Activated naive CD8-positive, alpha-beta T cell (primary cell): ENCODE results near the gene GPR156.
"Not testable (repeated sequence)": the region's sequence is repeated elsewhere in the genome, so short reads cannot be mapped to it uniquely, and the experiment has no call there.

Source experiments
- H3K27ac Mint-ChIP-seq: one replicate; pipeline ENCODE4 v1.8.0; 2021; ENCODE audit warnings: mixed read lengths
- H3K27me3 Mint-ChIP-seq: one replicate; pipeline ENCODE4 v1.8.0; 2021; ENCODE audit warnings: mixed read lengths
- H3K36me3 Mint-ChIP-seq: one replicate; pipeline ENCODE4 v1.8.0; 2021; ENCODE audit warnings: mixed read lengths
- H3K4me1 Mint-ChIP-seq: one replicate; pipeline ENCODE4 v1.8.0; 2021; ENCODE audit warnings: low read depth, mixed read lengths
- H3K4me3 Mint-ChIP-seq: one replicate; pipeline ENCODE4 v1.8.0; 2021; ENCODE audit warnings: mild to moderate bottlenecking, mixed read lengths
- H3K9me3 Mint-ChIP-seq: one replicate; pipeline ENCODE4 v1.8.0; 2021; ENCODE audit warnings: low read depth, mixed read lengths

GPR156 gene

GRCh38 chr3:120168038-120168437 is 117.0 kb downstream of the GPR156 start:
- Mint-ChIP-seq H3K4me3 (no peak overlapping the region), H3K27ac (no peak overlapping the region), H3K4me1 (no peaks in the 10 kb centered on the region), H3K27me3 (no peaks in the 10 kb centered on the region), H3K36me3 (no peaks in the 10 kb centered on the region), H3K9me3 (no peaks in the 10 kb centered on the region)

- Mint-ChIP-seq H3K4me3 (no peak overlapping the region), H3K4me1 (no peaks in the 10 kb centered on the region), H3K27ac (no peak overlapping the region), H3K27me3 (no peaks in the 10 kb centered on the region), H3K36me3 (no peaks in the 10 kb centered on the region), H3K9me3 (no peaks in the 10 kb centered on the region)
Observed at GRCh38 chr3:120167488-120167887, 117.5 kb downstream of the GPR156 start.

GRCh38 chr3:120163816-120164215 is 121.2 kb downstream of the GPR156 start:
- no peaks in the 10 kb centered on the region for H3K36me3 Mint-ChIP-seq
- H3K27ac Mint-ChIP-seq: no peak overlapping the region
- H3K9me3 Mint-ChIP-seq: no peaks in the 10 kb centered on the region
- H3K4me1 Mint-ChIP-seq: no peaks in the 10 kb centered on the region
- no peaks in the 10 kb centered on the region for H3K27me3 Mint-ChIP-seq
- H3K4me3 Mint-ChIP-seq: no peak overlapping the region

DNA sequence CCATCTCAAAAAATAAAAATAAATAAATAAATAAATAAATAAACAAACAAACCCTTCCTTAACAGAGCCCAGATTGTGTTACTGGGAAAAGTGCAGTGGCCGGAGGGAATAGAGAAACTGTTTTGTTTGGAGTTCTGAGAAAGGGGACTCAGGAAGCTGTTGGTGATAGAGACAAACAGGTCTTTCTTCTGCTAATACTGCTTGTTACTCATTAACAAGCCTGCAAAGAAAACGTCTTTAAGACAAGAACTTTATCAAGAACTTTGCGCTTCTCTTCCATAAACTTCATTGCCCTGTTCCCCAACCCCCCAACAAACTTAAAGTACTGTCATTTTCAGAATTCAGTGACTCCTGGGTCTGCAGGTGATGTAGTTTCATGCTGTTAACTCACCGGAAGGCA is 122.0 kb downstream of the GPR156 start:
- no peaks in the 10 kb centered on the region for H3K9me3 Mint-ChIP-seq
- H3K4me3 Mint-ChIP-seq: no peak overlapping the region
- no peak overlapping the region for H3K27ac Mint-ChIP-seq
- no peaks in the 10 kb centered on the region for H3K36me3 Mint-ChIP-seq
- no peaks in the 10 kb centered on the region for H3K4me1 Mint-ChIP-seq
- H3K27me3 Mint-ChIP-seq: no peaks in the 10 kb centered on the region

DNA sequence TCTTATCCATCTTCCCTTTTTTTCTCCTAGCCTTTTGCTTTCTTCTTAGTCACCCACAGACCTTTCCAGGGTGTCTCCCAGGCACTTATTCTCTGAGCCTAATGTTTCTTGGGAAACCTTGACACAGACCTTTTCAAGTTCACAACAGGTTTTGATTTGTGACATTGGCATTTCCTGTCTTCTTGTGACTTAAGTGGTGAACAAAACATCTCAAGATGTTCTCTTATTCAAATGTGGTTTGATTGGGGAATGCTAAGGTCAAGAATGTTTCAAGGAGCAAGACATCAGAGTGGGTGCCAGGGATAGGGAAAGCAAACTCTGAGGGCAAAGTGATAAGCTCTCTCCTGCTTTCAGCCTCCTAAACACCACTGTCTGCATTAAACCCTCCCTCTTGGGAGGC is 122.6 kb downstream of the GPR156 start:
- H3K27ac Mint-ChIP-seq: no peak overlapping the region
- H3K4me3 Mint-ChIP-seq: no peak overlapping the region
- no peaks in the 10 kb centered on the region for H3K9me3 Mint-ChIP-seq
- no peaks in the 10 kb centered on the region for H3K27me3 Mint-ChIP-seq
- H3K36me3 Mint-ChIP-seq: no peaks in the 10 kb centered on the region
- H3K4me1 Mint-ChIP-seq: no peaks in the 10 kb centered on the region

DNA sequence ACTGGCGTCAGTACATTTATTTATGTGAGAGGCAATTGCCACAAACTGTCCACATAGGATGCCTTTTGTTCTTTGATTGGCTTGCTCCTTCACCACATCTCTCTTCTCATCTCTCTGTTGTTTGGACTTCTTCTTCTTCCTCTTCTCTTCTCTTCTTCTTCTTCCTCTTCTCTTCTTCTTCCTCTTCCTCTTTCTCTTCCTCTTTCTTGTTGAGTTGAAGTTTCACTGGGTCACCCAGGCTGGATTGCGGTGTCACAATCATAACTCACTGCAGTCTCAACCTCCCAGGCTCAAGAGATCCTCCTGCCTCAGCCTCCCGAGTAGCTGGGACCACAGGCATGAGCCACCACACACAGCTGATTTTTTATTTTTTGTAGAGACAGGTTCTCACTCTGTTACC is 123.1 kb downstream of the GPR156 start:
- Mint-ChIP-seq H3K27me3 (no peaks in the 10 kb centered on the region), H3K27ac (no peak overlapping the region), H3K9me3 (no peaks in the 10 kb centered on the region), H3K4me3 (no peak overlapping the region), H3K4me1 (no peaks in the 10 kb centered on the region), H3K36me3 (no peaks in the 10 kb centered on the region)

- no peak overlapping the region for H3K4me3 Mint-ChIP-seq
- H3K9me3 Mint-ChIP-seq: peaks cover 6% of the 10 kb centered on the region
- peaks cover 1% of the 10 kb centered on the region for H3K27me3 Mint-ChIP-seq
- H3K27ac Mint-ChIP-seq: no peak overlapping the region
- no peaks in the 10 kb centered on the region for H3K4me1 Mint-ChIP-seq
- H3K36me3 Mint-ChIP-seq: peaks cover 7% of the 10 kb centered on the region
Observed at GRCh38 chr3:120160050-120160449, 125.0 kb downstream of the GPR156 start.

- Mint-ChIP-seq H3K9me3 (peaks cover 6% of the 10 kb centered on the region), H3K4me3 (no peak overlapping the region), H3K27ac (no peak overlapping the region), H3K27me3 (peaks cover 1% of the 10 kb centered on the region), H3K4me1 (no peaks in the 10 kb centered on the region), H3K36me3 (peaks cover 9% of the 10 kb centered on the region)
Observed at GRCh38 chr3:120157681-120158080, 127.3 kb downstream of the GPR156 start.

DNA sequence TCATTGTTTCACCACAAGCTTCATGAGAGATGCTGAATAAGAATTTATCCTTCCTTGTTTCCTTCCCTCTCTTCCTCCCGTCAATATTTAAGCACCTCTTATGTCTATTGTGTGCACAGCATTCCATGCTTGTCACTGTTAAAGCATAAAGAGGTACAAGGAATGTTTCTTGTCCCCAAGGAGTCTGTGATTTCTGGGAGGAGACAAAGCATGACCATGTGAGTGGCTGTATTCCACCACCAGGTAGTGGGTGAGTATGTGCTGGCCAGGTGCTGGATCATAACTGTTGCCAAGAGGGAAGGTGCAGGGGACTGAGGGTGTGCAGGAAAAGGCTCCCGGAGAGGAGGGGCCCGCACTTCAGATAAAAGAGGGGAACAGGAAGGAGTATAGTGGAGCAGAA is 127.9 kb downstream of the GPR156 start:
- no peaks in the 10 kb centered on the region for H3K4me1 Mint-ChIP-seq
- no peak overlapping the region for H3K27ac Mint-ChIP-seq
- H3K9me3 Mint-ChIP-seq: peaks cover 6% of the 10 kb centered on the region
- H3K36me3 Mint-ChIP-seq: peaks cover 9% of the 10 kb centered on the region
- peaks cover 1% of the 10 kb centered on the region for H3K27me3 Mint-ChIP-seq
- no peak overlapping the region for H3K4me3 Mint-ChIP-seq

DNA sequence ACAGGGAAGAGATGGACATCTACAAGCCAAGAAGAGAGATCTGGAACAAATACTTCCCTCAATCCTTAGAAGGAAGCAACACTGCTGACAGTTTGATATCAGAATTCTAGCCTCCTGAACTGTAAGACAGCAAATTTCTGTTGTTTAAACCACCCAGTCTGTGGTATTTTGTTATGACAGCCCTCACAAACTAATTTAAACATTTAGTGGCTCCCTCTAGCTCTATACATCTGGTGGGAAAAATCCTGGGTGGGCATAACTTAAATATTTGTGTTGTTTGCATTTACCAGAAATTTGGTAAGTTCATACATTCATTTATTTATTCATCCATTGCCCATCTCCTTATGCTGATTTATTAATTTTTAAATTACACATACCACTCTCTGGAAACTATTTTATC is 128.3 kb downstream of the GPR156 start:
- H3K27ac Mint-ChIP-seq: no peak overlapping the region
- H3K36me3 Mint-ChIP-seq: peaks cover 9% of the 10 kb centered on the region
- no peaks in the 10 kb centered on the region for H3K4me1 Mint-ChIP-seq
- H3K9me3 Mint-ChIP-seq: peaks cover 6% of the 10 kb centered on the region
- H3K4me3 Mint-ChIP-seq: no peak overlapping the region
- peaks cover 1% of the 10 kb centered on the region for H3K27me3 Mint-ChIP-seq

GRCh38 chr3:120155694-120156093 is 129.3 kb downstream of the GPR156 start:
- not testable (repeated sequence) for H3K4me3 Mint-ChIP-seq, H3K27ac Mint-ChIP-seq, H3K36me3 Mint-ChIP-seq, H3K9me3 Mint-ChIP-seq, H3K27me3 Mint-ChIP-seq, H3K4me1 Mint-ChIP-seq

GRCh38 chr3:120155108-120155507 is 129.9 kb downstream of the GPR156 start:
- H3K4me3 Mint-ChIP-seq: no peak overlapping the region
- no peaks in the 10 kb centered on the region for H3K4me1 Mint-ChIP-seq
- no peak overlapping the region for H3K27ac Mint-ChIP-seq
- H3K27me3 Mint-ChIP-seq: peaks cover 1% of the 10 kb centered on the region
- peaks cover 9% of the 10 kb centered on the region for H3K36me3 Mint-ChIP-seq
- H3K9me3 Mint-ChIP-seq: peaks cover 6% of the 10 kb centered on the region

GRCh38 chr3:120153294-120153693 is 131.7 kb downstream of the GPR156 start:
- Mint-ChIP-seq H3K4me3 (no peak overlapping the region), H3K9me3 (peaks cover 6% of the 10 kb centered on the region), H3K4me1 (peaks cover 4% of the 10 kb centered on the region), H3K36me3 (peaks cover 9% of the 10 kb centered on the region), H3K27ac (no peak overlapping the region), H3K27me3 (peaks cover 1% of the 10 kb centered on the region)

- peaks cover 9% of the 10 kb centered on the region for H3K36me3 Mint-ChIP-seq
- peaks cover 15% of the 10 kb centered on the region for H3K4me1 Mint-ChIP-seq
- H3K27me3 Mint-ChIP-seq: peaks cover 1% of the 10 kb centered on the region
- peaks cover 6% of the 10 kb centered on the region for H3K9me3 Mint-ChIP-seq
- H3K27ac Mint-ChIP-seq: no peak overlapping the region
- H3K4me3 Mint-ChIP-seq: no peak overlapping the region
Observed at GRCh38 chr3:120151791-120152190, 133.2 kb downstream of the GPR156 start.

DNA sequence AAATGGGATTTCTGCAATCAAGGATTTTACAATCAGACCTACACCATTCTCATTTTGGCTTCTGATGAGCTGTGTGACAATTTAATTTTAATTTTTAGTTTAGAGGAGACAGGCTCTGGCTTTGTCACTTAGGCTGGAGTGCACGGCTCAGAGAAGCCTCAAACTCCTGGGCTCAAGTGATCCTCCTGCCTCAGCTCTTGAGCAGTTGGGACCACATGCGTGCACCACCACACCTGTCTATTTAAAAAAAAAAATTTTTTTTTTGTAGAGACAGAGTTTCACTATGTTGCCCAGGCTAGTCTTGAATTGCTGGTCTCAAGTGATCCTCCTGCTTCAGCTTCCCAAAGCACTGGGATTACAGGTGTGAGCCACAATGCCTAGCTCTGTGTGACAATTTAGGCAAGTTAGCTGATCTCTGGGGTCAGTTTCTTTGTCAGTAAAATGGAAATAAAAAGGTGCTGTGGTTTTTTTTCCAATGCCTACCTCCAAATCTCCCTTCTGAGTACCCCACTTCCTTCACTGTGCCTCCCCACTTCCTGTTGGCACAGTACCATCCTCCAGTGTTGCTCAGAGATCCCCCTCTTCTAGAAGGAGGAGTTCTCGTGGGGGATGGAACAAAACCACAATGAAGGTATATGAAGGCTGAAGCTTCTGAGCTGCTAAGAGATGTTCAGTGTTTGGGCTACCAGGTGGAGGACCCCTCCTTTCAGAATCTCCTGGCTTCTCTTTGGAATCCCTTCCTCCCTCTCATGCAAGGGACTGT is 136.7 kb downstream of the GPR156 start:
- no peaks in the 10 kb centered on the region for H3K9me3 Mint-ChIP-seq
- no peaks in the 10 kb centered on the region for H3K36me3 Mint-ChIP-seq
- H3K27me3 Mint-ChIP-seq: no peaks in the 10 kb centered on the region
- peaks cover 27% of the 10 kb centered on the region for H3K4me1 Mint-ChIP-seq
- H3K27ac Mint-ChIP-seq: no peak overlapping the region
- H3K4me3 Mint-ChIP-seq: no peak overlapping the region
